Keratinocyte (primary cell): ENCODE measurements around the gene VOPP1. TPM values are rescaled to one million over a fixed set of nuclear protein-coding genes. Genes with fewer than 3 reads are reported as not detected.

Experiments
- DNase-seq: peaks from one replicate; pipeline ENCODE4 v3.0.0-alpha.2; 2011; ENCODE audit warnings: low read depth, missing footprints, low spot score
- FAIRE-seq: peaks from 2 replicates; lab custom pipeline; 2011; peaks lifted over from hg19 to GRCh38; lab: Jason Lieb, UNC
- H2AFZ ChIP-seq: 2 replicates; pipeline ENCODE4 v1.6.0; 2012; ENCODE audit warnings: low read length, control low read depth, inconsistent platforms; ENCODE audit not compliant: control insufficient read depth
- H3K27ac ChIP-seq: 2 replicates; pipeline ENCODE4 v1.5.1; 2011; ENCODE audit warnings: low read length; ENCODE audit not compliant: control insufficient read depth, insufficient read depth
- H3K27me3 ChIP-seq: 3 replicates; pipeline ENCODE4 v1.6.0; 2011; ENCODE audit warnings: low read length; ENCODE audit not compliant: control insufficient read depth, insufficient read depth; ENCODE audit errors: extremely low read depth
- H3K36me3 ChIP-seq, 2 experiments: 2 replicates in 1 of 2; 3 replicates in 1 of 2; pipeline ENCODE4 v1.5.1; 2011; ENCODE audit warnings: low read length in 2 of 2, mild to moderate bottlenecking in 1 of 2; ENCODE audit not compliant: control insufficient read depth in 2 of 2, insufficient read depth in 2 of 2; ENCODE audit errors: extremely low read depth in 1 of 2
- H3K4me1 ChIP-seq: 3 replicates; pipeline ENCODE4 v1.5.1; 2011; ENCODE audit warnings: low read length; ENCODE audit not compliant: control insufficient read depth, insufficient read depth; ENCODE audit errors: extremely low read depth
- H3K4me2 ChIP-seq: 3 replicates; pipeline ENCODE4 v1.6.0; 2011; ENCODE audit warnings: low read depth, low read length; ENCODE audit not compliant: control insufficient read depth, insufficient read depth; ENCODE audit errors: extremely low read depth
- H3K4me3 ChIP-seq, 3 experiments: fragments of 200-600 bp in 1 of 3; sonication (generic) in 1 of 3; 2 replicates in 2 of 3; 3 replicates in 1 of 3; pipeline ENCODE4 v1.5.1; 2011 to 2016; ENCODE audit warnings: low read length in 3 of 3, mild to moderate bottlenecking in 3 of 3, control low read depth in 2 of 3, inconsistent platforms in 1 of 3, low read depth in 1 of 3, mixed read lengths in 1 of 3, mixed run types in 1 of 3, moderate library complexity in 1 of 3; ENCODE audit not compliant: control insufficient read depth in 2 of 3, insufficient read depth in 2 of 3; ENCODE audit errors: extremely low read depth in 1 of 3
- H3K79me2 ChIP-seq: 2 replicates; pipeline ENCODE4 v1.6.0; 2012; ENCODE audit warnings: low read length; ENCODE audit not compliant: control insufficient read depth, insufficient read depth
- H3K9ac ChIP-seq: 3 replicates; pipeline ENCODE4 v1.6.0; 2011; ENCODE audit warnings: low read length; ENCODE audit not compliant: control insufficient read depth, insufficient read depth; ENCODE audit errors: extremely low read depth
- H3K9me1 ChIP-seq: 3 replicates; pipeline ENCODE4 v1.6.0; 2011; ENCODE audit warnings: low read length; ENCODE audit not compliant: control insufficient read depth, insufficient read depth; ENCODE audit errors: extremely low read depth
- H3K9me3 ChIP-seq: 2 replicates; pipeline ENCODE4 v1.5.1; 2012; ENCODE audit warnings: low read depth, low read length; ENCODE audit not compliant: control insufficient read depth
- H4K20me1 ChIP-seq: 3 replicates; pipeline ENCODE4 v1.6.0; 2011; ENCODE audit warnings: low read length; ENCODE audit not compliant: control insufficient read depth, insufficient read depth; ENCODE audit errors: extremely low read depth
- CTCF ChIP-seq, 3 experiments: IDR thresholded peaks in 1 of 3; conservative IDR thresholded peaks in 1 of 3; optimal IDR thresholded peaks in 1 of 3; 2 replicates in 2 of 3; 3 replicates in 1 of 3; pipeline versions ENCODE3 to v1.5.1; 2011; ENCODE audit warnings: low read length in 3 of 3, mild to moderate bottlenecking in 3 of 3, moderate library complexity in 2 of 3, control low read depth in 1 of 3, inconsistent platforms in 1 of 3; ENCODE audit not compliant: insufficient read depth in 2 of 3; ENCODE audit errors: extremely low read depth in 1 of 3
- EZH2 ChIP-seq: IDR thresholded peaks from one replicate; pipeline ENCODE4 v1.6.1; 2012; ENCODE audit warnings: inconsistent platforms, mild to moderate bottlenecking, low read length, moderate library complexity
- dilution Hi-C: fragments of 300-500 bp; cut with MboI; formaldehyde crosslinking; loops from one replicate; pipeline ENCODE4 v1.7.0; 2020; ENCODE audit warnings: low sequenced_read_pairs; ENCODE audit not compliant: extremely low pct_ligation_motif_present
- polyA plus RNA-seq, 5 experiments: library from polyadenylated mRNA; depleted of rRNA in 3 of 5; stranded (reverse) in 3 of 5; stranded (forward) in 1 of 5; unstranded in 1 of 5; fragments of >200 nt; gene quantifications; 1 replicate in 1 of 5; 2 replicates in 3 of 5; 3 replicates in 1 of 5; pipeline versions ENCODE4 v1.2.1 to v1.2.3, GENCODE V29; 2011 to 2012; ENCODE audit warnings: missing spikeins in 2 of 5, low read depth in 1 of 5, low replicate concordance in 1 of 5

Gene VOPP1
- polyA plus RNA-seq, 1 donor (not counting 4 experiments of a cell fraction or from before 2014, with no cell fraction given) = 49.2 TPM

- peaks cover 61% of the 10 kb centered on the region for H3K79me2 ChIP-seq
- no peak overlapping the region for H3K4me2 ChIP-seq
- H3K4me1 ChIP-seq = peaks cover 38% of the 10 kb centered on the region
- no peaks in the 10 kb centered on the region for H3K27me3 ChIP-seq
- no peak overlapping the region for H3K27ac ChIP-seq
- no peak overlapping the region for H3K9ac ChIP-seq
- dilution Hi-C loops = no loop called here
- TF ChIP-seq CTCF (optimal IDR thresholded peaks at IDR 0.05 in 1 of 3, IDR thresholded peaks at IDR 0.05 in 1 of 3, conservative IDR thresholded peaks at IDR 0.05 in 1 of 3; ENCODE audit: extremely low read depth in 1 of 3, insufficient read depth in 2 of 3, low read length in 3 of 3) (no peak), EZH2 (no peak)
- H3K9me1 ChIP-seq = peaks cover 6% of the 10 kb centered on the region
- DNase-seq = no peak
- H4K20me1 ChIP-seq = peaks cover 14% of the 10 kb centered on the region
- no peaks in the 10 kb centered on the region for H3K9me3 ChIP-seq
- H2AFZ ChIP-seq = no peak overlapping the region
- FAIRE-seq = no peak
- H3K36me3 ChIP-seq = no peaks in the 10 kb centered on the region
- no peak overlapping the region for H3K4me3 ChIP-seq
Measured at GRCh38 chr7:55569269-55569663, 3.0 kb downstream of the VOPP1 start.

- H3K9ac ChIP-seq = no peak overlapping the region
- H2AFZ ChIP-seq = no peak overlapping the region
- H3K27ac ChIP-seq = no peak overlapping the region
- no peaks in the 10 kb centered on the region for H3K27me3 ChIP-seq
- dilution Hi-C loops = no loop called here
- H3K79me2 ChIP-seq = peaks cover 67% of the 10 kb centered on the region
- peaks cover 16% of the 10 kb centered on the region for H4K20me1 ChIP-seq
- FAIRE-seq (no peak), DNase-seq (no peak)
- TF ChIP-seq EZH2 (no peak), CTCF (optimal IDR thresholded peaks at IDR 0.05 in 1 of 3, IDR thresholded peaks at IDR 0.05 in 1 of 3, conservative IDR thresholded peaks at IDR 0.05 in 1 of 3; ENCODE audit: extremely low read depth in 1 of 3, insufficient read depth in 2 of 3, low read length in 3 of 3) (no peak)
- H3K9me3 ChIP-seq = no peaks in the 10 kb centered on the region
- peaks cover 38% of the 10 kb centered on the region for H3K4me1 ChIP-seq
- no peaks in the 10 kb centered on the region for H3K36me3 ChIP-seq
- no peak overlapping the region for H3K4me3 ChIP-seq
- no peak overlapping the region for H3K4me2 ChIP-seq
- peaks cover 6% of the 10 kb centered on the region for H3K9me1 ChIP-seq
Measured at GRCh38 chr7:55568613-55569268, 3.6 kb downstream of the VOPP1 start.
